NCI-H2171 (cell line): ENCODE data around the gene PHTF2.
"Not testable (repeated sequence)": the region's sequence is repeated elsewhere in the genome, so short reads cannot be mapped to it uniquely, and the experiment has no call there.

Experiments
- DNase-seq: peaks from one replicate; lab custom pipeline; 2025; lab: John Stamatoyannopoulos, UW

The PHTF2 gene

DNA sequence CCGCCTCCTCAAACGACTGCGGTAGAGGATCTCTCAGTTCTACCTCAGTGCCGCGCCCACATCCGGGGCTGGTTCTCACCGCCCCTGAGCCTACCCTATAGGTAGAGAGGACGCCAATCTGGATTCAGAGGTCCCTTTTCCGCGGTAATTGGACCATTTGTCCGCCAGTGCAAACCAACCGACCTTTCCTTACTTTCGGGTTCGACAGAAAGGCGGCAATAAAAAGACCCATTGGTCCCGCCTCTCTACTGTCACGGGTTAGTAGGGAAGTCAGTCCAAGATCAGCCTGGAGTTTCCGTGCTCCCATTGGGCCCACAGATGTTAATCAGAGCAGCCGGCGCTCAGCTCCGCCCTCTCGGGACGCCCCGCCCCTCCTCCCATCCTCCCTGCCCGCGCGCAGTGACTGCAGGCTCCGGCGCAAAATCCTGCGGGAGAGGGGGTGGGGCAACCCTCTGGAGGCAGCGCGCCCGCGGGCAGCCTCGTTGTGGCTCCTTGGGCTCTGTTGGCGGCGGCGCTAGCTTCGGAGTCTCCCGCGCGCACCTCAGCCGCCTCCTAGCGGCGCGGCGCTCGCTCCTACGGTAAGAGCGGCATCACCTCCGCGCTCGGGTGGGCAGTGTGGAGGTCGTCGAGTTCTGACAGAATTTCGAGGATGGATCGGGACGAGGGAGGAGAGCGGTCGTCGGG is at the start of gene PHTF2, which contains the start of gene TMEM60:
Gene PHTF2 (plus strand): TSS at position 380 of the 684 bp plus-strand sequence.
Gene TMEM60 (minus strand): TSS at position 41 of the 684 bp plus-strand sequence. CDS start 4,061 bp downstream, outside the sequence.
- DNase-seq: peak; percentile 98

GRCh38 chr7:77752016-77752415 is 46.6 kb upstream of the PHTF2 start:
- DNase-seq: no peak

DNA sequence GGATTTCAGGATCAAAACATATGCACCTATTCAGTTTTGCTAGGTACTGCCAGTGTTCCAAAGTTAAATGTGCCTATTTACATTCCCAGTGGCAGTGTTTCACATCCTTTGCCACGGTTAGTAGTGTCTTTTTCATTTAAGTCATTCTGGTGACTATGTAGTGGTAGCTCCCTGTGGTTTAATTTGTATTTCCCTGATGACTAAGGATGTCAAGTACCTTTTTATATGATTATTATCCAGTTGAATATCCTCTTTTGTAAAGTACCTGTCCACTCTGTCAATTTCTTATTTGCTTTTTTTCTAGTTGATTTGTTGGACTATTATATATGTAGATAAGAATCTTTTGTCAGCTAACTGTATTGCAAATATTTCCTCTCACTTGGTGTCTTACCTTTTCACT is 45.4 kb upstream of the PHTF2 start:
- no peak for DNase-seq

DNA sequence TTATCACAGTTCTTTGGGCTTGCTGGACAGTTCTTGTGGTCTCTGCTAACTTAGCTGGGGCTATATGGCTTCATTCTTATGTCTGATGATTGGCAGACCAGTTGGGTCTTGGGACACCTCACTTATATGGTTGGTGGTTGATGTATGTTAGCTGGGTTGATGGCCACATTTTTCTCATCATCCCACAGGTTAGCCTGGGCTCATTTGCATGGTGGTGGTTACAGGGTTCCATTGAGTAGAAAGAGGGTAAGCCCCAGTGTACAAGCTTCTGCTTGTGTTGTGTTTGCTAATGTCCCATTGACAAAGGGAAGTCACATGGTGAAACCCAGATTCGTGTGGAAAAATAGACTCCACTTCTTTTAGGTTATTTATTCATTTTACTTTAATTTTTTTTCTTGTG is 41.0 kb upstream of the PHTF2 start:
- DNase-seq: no peak

DNA sequence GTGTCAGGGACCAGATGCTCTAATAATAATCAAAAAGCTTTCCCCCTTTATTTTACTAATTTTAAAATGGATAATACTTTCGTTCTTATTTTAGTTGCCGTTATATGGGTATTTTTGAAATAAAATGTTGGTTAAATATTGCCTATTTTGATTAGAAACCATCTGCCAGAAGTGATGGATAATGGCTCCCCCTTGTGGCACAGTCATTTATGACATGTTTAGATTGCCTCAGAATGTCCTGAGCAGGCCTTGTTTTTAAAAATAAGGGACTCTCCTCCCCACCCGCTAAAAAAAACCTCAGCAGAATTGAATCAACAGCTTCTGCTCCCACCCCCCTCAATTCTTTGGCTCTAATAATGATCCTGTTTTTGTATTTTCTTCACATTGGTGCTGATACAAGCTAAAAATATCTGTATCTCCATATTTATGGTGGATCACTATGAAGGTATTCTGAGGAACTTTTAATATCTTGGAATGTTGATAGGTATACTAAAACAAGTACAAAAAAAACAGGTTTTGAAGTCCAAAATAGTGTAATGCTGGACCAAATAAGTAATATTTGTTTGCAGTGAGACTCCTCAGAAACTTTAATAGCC is 39.2 kb upstream of the PHTF2 start:
- DNase-seq: peak; percentile 18

DNA sequence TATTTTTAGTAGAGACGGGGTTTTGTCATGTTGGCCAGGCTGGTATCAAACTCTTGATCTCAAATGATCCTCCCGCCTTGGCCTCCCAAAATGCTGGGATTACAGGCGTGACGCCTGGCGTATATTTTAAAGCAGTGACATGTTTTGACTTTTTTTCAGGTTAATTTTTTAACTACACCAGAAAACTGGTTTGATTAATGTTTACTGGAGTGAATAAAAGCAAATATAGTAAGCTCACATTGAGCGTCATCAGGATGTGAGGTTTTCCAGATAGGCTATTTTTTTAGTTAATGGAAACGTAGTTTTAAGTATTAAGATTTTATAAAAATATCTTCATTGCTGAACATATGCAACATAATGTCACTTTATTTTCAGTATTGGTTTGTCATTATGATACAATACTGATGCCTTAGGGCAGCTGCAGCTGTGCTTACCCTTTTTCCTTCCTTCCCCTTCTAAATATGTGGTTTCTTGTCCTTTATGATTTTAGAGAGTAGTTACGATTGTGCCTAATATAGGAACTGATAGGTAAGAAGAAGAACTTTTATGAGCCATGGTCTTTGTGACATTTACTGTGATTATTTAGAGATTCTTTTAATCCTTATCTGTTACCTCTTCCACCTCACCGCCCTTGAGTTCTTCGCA is 37.6 kb upstream of the PHTF2 start:
- no peak for DNase-seq

- no peak for DNase-seq
These were observed 33.1 kb upstream of the PHTF2 start for GRCh38 chr7:77765481-77765880.

DNA sequence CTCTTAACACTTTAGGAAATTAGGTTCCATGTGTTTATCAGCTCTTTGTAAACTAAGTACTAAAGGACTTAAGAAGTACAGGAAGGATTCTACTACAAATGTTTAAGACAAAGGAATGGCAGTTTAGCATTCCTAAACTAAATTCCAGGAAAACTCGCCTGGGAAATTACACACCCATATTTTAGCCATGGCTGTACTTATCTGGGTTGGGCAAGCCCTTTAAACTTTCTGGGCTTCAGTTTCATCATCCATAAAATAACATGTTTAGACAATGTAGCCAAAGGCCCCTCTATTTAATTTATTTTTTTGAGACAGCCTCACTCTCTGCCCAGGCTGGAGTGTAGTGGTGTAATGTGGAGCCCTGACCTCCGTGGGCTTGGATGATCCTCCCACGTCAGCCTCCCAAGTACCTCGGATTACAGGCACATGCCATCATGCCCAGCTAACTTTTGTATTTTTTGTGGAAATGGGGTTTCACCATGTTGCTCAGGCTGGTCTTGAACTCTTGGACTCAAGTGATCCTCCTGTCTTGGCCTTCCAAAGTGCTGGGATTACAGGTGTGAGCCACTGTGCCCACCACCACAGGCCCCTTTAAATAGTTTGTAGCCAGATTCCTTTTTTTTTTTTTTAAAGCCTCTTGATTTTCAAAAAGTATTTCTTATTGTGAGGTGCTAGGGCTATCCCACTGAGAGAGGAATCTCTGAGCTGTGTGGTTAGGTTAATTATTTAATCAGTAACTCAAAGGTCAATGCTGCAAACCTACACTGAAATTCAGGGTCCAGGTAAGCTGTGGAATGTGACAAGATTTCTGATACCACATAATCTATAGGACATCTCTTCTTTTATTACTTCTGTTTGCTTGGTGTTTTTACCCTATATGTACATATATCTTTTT is 32.4 kb upstream of the PHTF2 start:
- DNase-seq: no peak

DNA sequence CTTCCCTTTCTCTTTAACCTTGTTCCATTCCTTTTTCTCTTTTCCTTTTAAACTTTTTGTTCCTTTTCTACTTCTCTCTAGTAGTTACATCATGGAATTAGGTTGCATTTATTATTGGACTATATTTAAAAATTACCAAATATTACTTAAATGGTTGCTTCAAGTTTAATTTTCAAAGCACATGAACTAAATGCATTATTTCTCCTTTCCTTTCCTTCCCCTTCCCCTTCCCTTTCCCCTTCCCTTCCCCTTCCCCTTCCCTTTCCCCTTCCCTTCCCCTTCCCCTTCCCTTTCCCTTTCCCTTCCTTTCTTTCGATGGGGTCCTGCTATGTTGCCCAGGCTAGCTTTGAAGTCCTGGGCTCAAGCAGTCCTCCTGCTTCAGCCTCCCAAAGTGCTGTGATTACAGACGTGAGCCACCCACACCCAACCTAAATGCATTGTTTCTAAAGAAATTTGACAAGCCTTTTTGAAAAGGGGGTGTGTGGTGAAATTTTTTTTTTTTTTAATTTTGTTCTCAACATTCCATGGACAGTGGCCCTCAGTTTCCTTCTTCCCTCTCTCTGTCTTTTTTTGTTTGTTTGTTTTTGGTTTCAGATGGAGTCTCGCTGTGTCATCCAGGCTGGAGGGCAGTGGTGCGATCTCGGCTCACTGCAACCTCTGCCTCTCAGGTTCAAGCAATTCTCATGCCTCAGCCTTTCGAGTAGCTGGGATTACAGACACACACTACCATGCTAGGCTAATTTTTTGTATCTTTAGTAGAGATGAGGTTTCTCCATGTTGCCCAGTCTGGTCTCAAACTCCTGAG is 31.6 kb upstream of the PHTF2 start:
- DNase-seq: no peak

DNA sequence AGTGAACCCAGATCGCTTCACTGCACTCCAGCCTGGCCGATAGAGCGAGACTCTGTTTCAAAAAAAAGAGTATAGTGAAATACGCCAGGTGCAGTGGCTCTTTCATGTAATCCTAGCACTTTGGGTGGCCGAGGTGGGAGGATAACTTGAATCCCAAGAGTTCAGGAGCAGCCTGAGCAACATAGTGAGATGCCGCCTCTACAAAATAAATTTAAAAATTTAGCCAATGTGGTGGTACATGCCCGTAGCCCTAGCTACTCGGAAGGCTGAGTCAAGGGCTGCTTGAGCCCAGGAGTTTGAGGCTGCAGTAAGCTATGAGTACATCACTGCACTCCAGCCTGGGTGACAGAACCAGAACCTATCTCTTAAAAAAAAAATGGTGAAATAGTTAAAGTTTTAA is 28.3 kb upstream of the PHTF2 start:
- no peak for DNase-seq

DNA sequence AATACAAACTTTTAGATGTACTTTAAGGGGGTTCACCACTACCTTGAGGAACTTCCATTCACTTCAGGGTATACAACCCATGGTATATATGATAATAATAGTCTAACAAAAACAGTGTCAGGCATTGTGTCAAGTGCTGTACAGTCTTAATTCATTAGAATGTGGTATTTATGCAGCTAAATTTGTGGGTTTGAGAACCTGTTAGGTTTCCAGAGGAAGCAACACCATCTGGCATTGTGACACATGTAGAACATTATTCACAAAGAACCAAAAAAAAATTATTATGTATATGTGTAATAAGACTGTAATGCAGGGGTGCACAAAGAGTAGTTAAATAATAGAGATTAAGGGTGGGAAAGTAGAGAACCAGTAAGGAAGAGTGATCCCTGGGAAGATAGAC is 26.7 kb upstream of the PHTF2 start:
- DNase-seq: no peak

GRCh38 chr7:77778535-77778934 is 20.0 kb upstream of the PHTF2 start:
- no peak for DNase-seq

DNA sequence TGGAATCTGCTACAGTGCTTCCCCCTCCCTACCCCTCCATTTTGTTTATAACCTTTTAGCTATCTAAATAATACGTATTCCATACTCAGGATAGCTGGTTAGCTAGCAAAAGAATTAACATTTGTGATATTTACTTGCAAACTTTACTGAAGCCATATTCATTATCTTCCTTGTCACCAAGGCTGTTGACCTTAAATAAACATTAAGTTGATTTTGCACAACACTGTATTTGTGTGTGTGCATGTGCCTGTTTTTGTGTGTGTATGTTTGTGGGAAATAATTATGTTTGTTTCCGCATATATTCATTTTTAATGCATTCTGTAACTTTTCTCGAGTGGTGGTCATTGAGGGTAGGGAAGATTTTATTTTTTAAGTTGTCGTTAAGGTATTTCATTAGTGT is 16.2 kb upstream of the PHTF2 start:
- no peak for DNase-seq

DNA sequence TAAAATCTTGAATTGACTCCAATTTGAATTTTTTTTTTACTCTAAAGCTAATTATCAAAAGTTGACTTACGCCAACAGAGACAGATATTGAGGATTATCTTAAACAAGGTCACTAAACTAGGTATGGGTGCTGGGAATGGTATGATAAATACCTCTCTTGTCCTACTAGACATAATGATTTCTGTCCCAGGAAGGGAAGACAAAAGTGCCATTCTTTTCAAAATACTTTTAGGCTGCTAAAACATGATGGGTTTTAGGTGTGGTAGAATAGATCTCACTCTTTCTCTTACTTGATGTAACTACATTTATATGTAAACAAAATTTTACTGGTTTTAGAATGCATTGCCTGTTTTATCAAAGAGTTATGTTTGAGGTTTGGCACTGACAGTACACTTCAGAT is 15.5 kb upstream of the PHTF2 start:
- no peak for DNase-seq

DNA sequence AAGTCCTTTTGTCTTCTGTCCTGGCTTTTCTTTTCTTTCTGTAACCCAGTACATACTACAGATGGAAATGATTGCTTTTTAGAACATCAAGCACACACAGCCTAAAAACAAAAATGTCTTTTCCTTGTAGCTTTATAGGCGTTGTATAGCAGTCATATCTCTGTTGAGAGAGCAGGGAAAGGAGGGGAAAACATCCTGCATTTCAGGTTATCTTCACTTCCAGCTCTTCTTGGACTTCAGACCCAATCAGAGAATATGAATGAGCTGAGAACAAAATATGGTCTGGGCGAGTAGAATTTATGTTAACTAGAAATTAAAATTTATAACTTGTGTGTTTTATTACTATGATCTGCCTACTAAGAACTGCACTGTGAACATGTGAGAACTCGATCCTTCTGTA is 15.0 kb upstream of the PHTF2 start:
- DNase-seq: no peak

GRCh38 chr7:77784426-77784825 is 14.1 kb upstream of the PHTF2 start:
- DNase-seq: not testable (repeated sequence)

- DNase-seq: no peak
These were observed 12.6 kb upstream of the PHTF2 start for GRCh38 chr7:77786018-77786417.

DNA sequence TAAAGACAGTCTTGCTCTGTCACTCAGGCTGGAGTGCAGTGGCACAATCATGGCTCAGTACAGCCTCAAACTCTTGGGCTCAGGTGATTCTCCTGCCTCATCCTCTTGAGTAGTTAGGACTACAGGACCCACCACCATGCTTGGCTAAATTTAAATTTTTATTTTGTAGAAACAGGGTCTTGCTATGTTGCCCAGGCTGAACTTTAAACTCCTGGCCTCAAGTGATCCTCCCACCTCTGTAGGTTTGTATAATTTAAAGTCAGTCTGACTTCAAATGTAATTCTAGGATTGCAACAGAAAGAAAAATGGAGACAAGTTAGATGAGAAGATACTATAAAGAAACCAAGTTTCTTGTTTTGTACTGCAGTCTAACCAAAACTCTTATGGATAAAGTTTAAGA is 11.8 kb upstream of the PHTF2 start:
- no peak for DNase-seq

- no peak for DNase-seq
These were observed 10.2 kb upstream of the PHTF2 start for GRCh38 chr7:77788327-77788902.

GRCh38 chr7:77791336-77791735 is 7.2 kb upstream of the PHTF2 start:
- no peak for DNase-seq

- DNase-seq: no peak
These were observed 6.6 kb upstream of the PHTF2 start for GRCh38 chr7:77791956-77792355.
